Activated naive CD8-positive, alpha-beta T cell treated with anti-CD3 and anti-CD28 coated beads, Interleukin-2, amount 10 ng/mL, durations not matched to agents 7 days and 5 days (primary cell): ENCODE data around the gene TP53BP2. TPM values are rescaled to one million over a fixed set of nuclear protein-coding genes. Genes with fewer than 3 reads are reported as not detected.
"Not testable (repeated sequence)": the region's sequence is repeated elsewhere in the genome, so short reads cannot be mapped to it uniquely, and the experiment has no call there.

Experiments
- ATAC-seq: fragments of 150-1000 bp; cut with Tn5 transposase; one replicate; pipeline ENCODE4 v1.10.0; 2021; ENCODE audit warnings: low read depth, moderate library complexity
- POLR2A ChIA-PET: fragments of 350-600 bp; sonication (Branson Sonifier 250); formaldehyde crosslinking; loops from one replicate; lab custom pipeline; 2021; ENCODE audit warnings: antibody characterized with exemption; lab: Charles Lee
- DNase-seq: peaks from one replicate; pipeline ENCODE4 v3.0.0; 2021
- H3K27ac Mint-ChIP-seq: one replicate; pipeline ENCODE4 v1.8.0; 2022; ENCODE audit warnings: mild to moderate bottlenecking, mixed read lengths
- H3K27me3 Mint-ChIP-seq: one replicate; pipeline ENCODE4 v1.8.0; 2022; ENCODE audit warnings: mild to moderate bottlenecking, moderate library complexity, mixed read lengths
- H3K36me3 Mint-ChIP-seq: one replicate; pipeline ENCODE4 v1.8.0; 2021; ENCODE audit warnings: mild to moderate bottlenecking, mixed read lengths
- H3K4me1 Mint-ChIP-seq: one replicate; pipeline ENCODE4 v1.8.0; 2021; ENCODE audit warnings: mixed read lengths
- H3K4me3 Mint-ChIP-seq: one replicate; pipeline ENCODE4 v1.8.0; 2022; ENCODE audit warnings: mild to moderate bottlenecking, moderate library complexity, mixed read lengths
- H3K9me3 Mint-ChIP-seq: one replicate; pipeline ENCODE4 v1.8.0; 2021; ENCODE audit warnings: mixed read lengths
- total RNA-seq, 2 experiments: library from RNA; stranded (reverse); gene quantifications; one replicate each; pipeline ENCODE4 v1.2.3, GENCODE V29; 2021

The TP53BP2 gene
- total RNA-seq, 2 experiments from 2014 or later, result 35.4 to 37.2 TPM

- Mint-ChIP-seq H3K9me3 (no peaks in the 10 kb centered on the region), H3K4me3 (no peak overlapping the region), H3K4me1 (peaks cover 10% of the 10 kb centered on the region), H3K27me3 (no peaks in the 10 kb centered on the region), H3K27ac (no peak overlapping the region), H3K36me3 (peaks cover 6% of the 10 kb centered on the region)
- DNase-seq (no peak), ATAC-seq (no peak)
- POLR2A ChIA-PET, result no interaction called here
Measured at GRCh38 chr1:223819730-223820514, 25.8 kb downstream of the TP53BP2 start.

- ATAC-seq, POLR2A ChIA-PET, H3K4me3 Mint-ChIP-seq, DNase-seq, H3K27me3 Mint-ChIP-seq, H3K27ac Mint-ChIP-seq, H3K9me3 Mint-ChIP-seq: not testable (repeated sequence)
- Mint-ChIP-seq H3K4me1 (peaks cover 15% of the 10 kb centered on the region), H3K36me3 (peaks cover 19% of the 10 kb centered on the region)
Measured at GRCh38 chr1:223817265-223817664, 28.5 kb downstream of the TP53BP2 start.

GRCh38 chr1:223815865-223816264 is 29.9 kb downstream of the TP53BP2 start:
- POLR2A ChIA-PET, result no interaction called here
- no peak for ATAC-seq
- Mint-ChIP-seq H3K4me3 (no peak overlapping the region), H3K36me3 (peaks cover 21% of the 10 kb centered on the region), H3K27ac (no peak overlapping the region), H3K9me3 (no peaks in the 10 kb centered on the region), H3K27me3 (no peaks in the 10 kb centered on the region), H3K4me1 (peaks cover 18% of the 10 kb centered on the region)
- DNase-seq, result no peak

GRCh38 chr1:223815020-223815853 is 30.5 kb downstream of the TP53BP2 start:
- Mint-ChIP-seq H3K27me3 (no peaks in the 10 kb centered on the region), H3K4me3 (no peak overlapping the region), H3K9me3 (no peaks in the 10 kb centered on the region), H3K36me3 (peaks cover 22% of the 10 kb centered on the region), H3K4me1 (peaks cover 18% of the 10 kb centered on the region), H3K27ac (peak overlapping the region; percentile 2)
- DNase-seq (no peak), ATAC-seq (no peak)
- POLR2A ChIA-PET, result no interaction called here

GRCh38 chr1:223813645-223814044 is 32.1 kb downstream of the TP53BP2 start:
- Mint-ChIP-seq H3K4me1 (peaks cover 18% of the 10 kb centered on the region), H3K36me3 (peaks cover 18% of the 10 kb centered on the region), H3K27me3 (no peaks in the 10 kb centered on the region), H3K4me3 (no peak overlapping the region), H3K27ac (no peak overlapping the region), H3K9me3 (no peaks in the 10 kb centered on the region)
- ATAC-seq (no peak), DNase-seq (no peak)
- POLR2A ChIA-PET, result no interaction called here

GRCh38 chr1:223811634-223812101 is 34.1 kb downstream of the TP53BP2 start:
- no peak overlapping the region for H3K27ac Mint-ChIP-seq
- no peaks in the 10 kb centered on the region for H3K27me3 Mint-ChIP-seq
- no peak overlapping the region for H3K4me3 Mint-ChIP-seq
- no peak for ATAC-seq
- no peak for DNase-seq
- peaks cover 26% of the 10 kb centered on the region for H3K36me3 Mint-ChIP-seq
- POLR2A ChIA-PET, result interaction anchor here (1.2 kb wide), 1 partner anchor 35 kb away, joined by 9 read pairs; no protein-coding TSS in a partner anchor
- H3K9me3 Mint-ChIP-seq, result peaks cover 1% of the 10 kb centered on the region
- peaks cover 18% of the 10 kb centered on the region for H3K4me1 Mint-ChIP-seq

- no peak for DNase-seq
- POLR2A ChIA-PET, result no interaction called here
- peaks cover 35% of the 10 kb centered on the region for H3K36me3 Mint-ChIP-seq
- ATAC-seq, result no peak
- H3K9me3 Mint-ChIP-seq, result peaks cover 1% of the 10 kb centered on the region
- no peak overlapping the region for H3K27ac Mint-ChIP-seq
- no peak overlapping the region for H3K4me3 Mint-ChIP-seq
- H3K27me3 Mint-ChIP-seq, result no peaks in the 10 kb centered on the region
- peaks cover 16% of the 10 kb centered on the region for H3K4me1 Mint-ChIP-seq
Measured at GRCh38 chr1:223810586-223810985, 35.2 kb downstream of the TP53BP2 start.

- H3K9me3 Mint-ChIP-seq, ATAC-seq, DNase-seq, H3K27me3 Mint-ChIP-seq, H3K27ac Mint-ChIP-seq, H3K4me3 Mint-ChIP-seq, POLR2A ChIA-PET: not testable (repeated sequence)
- peaks cover 16% of the 10 kb centered on the region for H3K4me1 Mint-ChIP-seq
- peaks cover 35% of the 10 kb centered on the region for H3K36me3 Mint-ChIP-seq
Measured at GRCh38 chr1:223809905-223810304, 35.8 kb downstream of the TP53BP2 start.

GRCh38 chr1:223803211-223803610 is 42.5 kb downstream of the TP53BP2 start:
- Mint-ChIP-seq H3K4me3 (no peak overlapping the region), H3K4me1 (no peaks in the 10 kb centered on the region), H3K27ac (no peak overlapping the region), H3K27me3 (no peaks in the 10 kb centered on the region), H3K36me3 (peaks cover 36% of the 10 kb centered on the region), H3K9me3 (peaks cover 1% of the 10 kb centered on the region)
- ATAC-seq, result no peak
- POLR2A ChIA-PET, result no interaction called here
- no peak for DNase-seq

- Mint-ChIP-seq H3K27me3 (no peaks in the 10 kb centered on the region), H3K36me3 (peaks cover 38% of the 10 kb centered on the region), H3K4me1 (no peaks in the 10 kb centered on the region), H3K9me3 (peaks cover 1% of the 10 kb centered on the region), H3K27ac (no peak overlapping the region), H3K4me3 (no peak overlapping the region)
- POLR2A ChIA-PET, result interaction anchor here (0.6 kb wide), 1 partner anchor 19 kb away, joined by 3 read pairs; no protein-coding TSS in a partner anchor
- DNase-seq, result no peak
- no peak for ATAC-seq
Measured at GRCh38 chr1:223802602-223803001, 43.1 kb downstream of the TP53BP2 start.

- H3K27me3 Mint-ChIP-seq, result no peaks in the 10 kb centered on the region
- ATAC-seq (no peak), DNase-seq (no peak)
- no peak overlapping the region for H3K27ac Mint-ChIP-seq
- H3K4me1 Mint-ChIP-seq, result no peaks in the 10 kb centered on the region
- peaks cover 34% of the 10 kb centered on the region for H3K36me3 Mint-ChIP-seq
- no peaks in the 10 kb centered on the region for H3K9me3 Mint-ChIP-seq
- POLR2A ChIA-PET, result interaction anchor here (0.6 kb wide), 1 partner anchor 18 kb away, joined by 3 read pairs; no protein-coding TSS in a partner anchor
- H3K4me3 Mint-ChIP-seq, result no peak overlapping the region
Measured at GRCh38 chr1:223802032-223802431, 43.7 kb downstream of the TP53BP2 start.

GRCh38 chr1:223796210-223796609 is 49.5 kb downstream of the TP53BP2 start:
- DNase-seq (no peak), ATAC-seq (no peak)
- POLR2A ChIA-PET, result no interaction called here
- H3K4me1 Mint-ChIP-seq, result no peaks in the 10 kb centered on the region
- H3K27me3 Mint-ChIP-seq, result no peaks in the 10 kb centered on the region
- H3K27ac Mint-ChIP-seq, result no peak overlapping the region
- no peaks in the 10 kb centered on the region for H3K9me3 Mint-ChIP-seq
- H3K4me3 Mint-ChIP-seq, result no peak overlapping the region
- H3K36me3 Mint-ChIP-seq, result peaks cover 20% of the 10 kb centered on the region

- H3K4me3 Mint-ChIP-seq, result no peak overlapping the region
- H3K27ac Mint-ChIP-seq, result no peak overlapping the region
- peaks cover 16% of the 10 kb centered on the region for H3K36me3 Mint-ChIP-seq
Measured at GRCh38 chr1:223794136-223794880, 51.4 kb downstream of the TP53BP2 start.

More at GRCh38 chr1:223794136-223794880, 51.4 kb downstream of the TP53BP2 start:
- Mint-ChIP-seq H3K4me1 (no peaks in the 10 kb centered on the region), H3K9me3 (no peaks in the 10 kb centered on the region), H3K27me3 (no peaks in the 10 kb centered on the region)
- POLR2A ChIA-PET, result no interaction called here
- DNase-seq (no peak), ATAC-seq (no peak)
